Subcutaneous adipose tissue (tissue), 4 donors: ENCODE measurements around the gene MUC4. TPM values are rescaled to one million over a fixed set of nuclear protein-coding genes. Genes with fewer than 3 reads are reported as not detected.

Experiments used
- total RNA-seq, 4 donors: library from RNA; depleted of rRNA; stranded (reverse); fragments of >200 nt; gene quantifications; one replicate each; pipeline ENCODE4 v1.1.0, GENCODE V29; 2016
- TF ChIP-seq, protein P1 (sequence below): fragments of 450-650 bp; IDR thresholded peaks from one replicate; pipeline ENCODE4 v1.5.1; 2016; ENCODE audit warnings: low read depth, mild to moderate bottlenecking, control low read depth, antibody characterized with exemption, moderate library complexity

The MUC4 gene
- total RNA-seq, 4 donors from 2014 or later = not detected

GRCh38 chr3:195855471-195856409 lies 44.0 kb upstream of the MUC4 start:
- TF ChIP-seq, protein P1, sequence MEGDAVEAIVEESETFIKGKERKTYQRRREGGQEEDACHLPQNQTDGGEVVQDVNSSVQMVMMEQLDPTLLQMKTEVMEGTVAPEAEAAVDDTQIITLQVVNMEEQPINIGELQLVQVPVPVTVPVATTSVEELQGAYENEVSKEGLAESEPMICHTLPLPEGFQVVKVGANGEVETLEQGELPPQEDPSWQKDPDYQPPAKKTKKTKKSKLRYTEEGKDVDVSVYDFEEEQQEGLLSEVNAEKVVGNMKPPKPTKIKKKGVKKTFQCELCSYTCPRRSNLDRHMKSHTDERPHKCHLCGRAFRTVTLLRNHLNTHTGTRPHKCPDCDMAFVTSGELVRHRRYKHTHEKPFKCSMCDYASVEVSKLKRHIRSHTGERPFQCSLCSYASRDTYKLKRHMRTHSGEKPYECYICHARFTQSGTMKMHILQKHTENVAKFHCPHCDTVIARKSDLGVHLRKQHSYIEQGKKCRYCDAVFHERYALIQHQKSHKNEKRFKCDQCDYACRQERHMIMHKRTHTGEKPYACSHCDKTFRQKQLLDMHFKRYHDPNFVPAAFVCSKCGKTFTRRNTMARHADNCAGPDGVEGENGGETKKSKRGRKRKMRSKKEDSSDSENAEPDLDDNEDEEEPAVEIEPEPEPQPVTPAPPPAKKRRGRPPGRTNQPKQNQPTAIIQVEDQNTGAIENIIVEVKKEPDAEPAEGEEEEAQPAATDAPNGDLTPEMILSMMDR = no peak

DNA sequence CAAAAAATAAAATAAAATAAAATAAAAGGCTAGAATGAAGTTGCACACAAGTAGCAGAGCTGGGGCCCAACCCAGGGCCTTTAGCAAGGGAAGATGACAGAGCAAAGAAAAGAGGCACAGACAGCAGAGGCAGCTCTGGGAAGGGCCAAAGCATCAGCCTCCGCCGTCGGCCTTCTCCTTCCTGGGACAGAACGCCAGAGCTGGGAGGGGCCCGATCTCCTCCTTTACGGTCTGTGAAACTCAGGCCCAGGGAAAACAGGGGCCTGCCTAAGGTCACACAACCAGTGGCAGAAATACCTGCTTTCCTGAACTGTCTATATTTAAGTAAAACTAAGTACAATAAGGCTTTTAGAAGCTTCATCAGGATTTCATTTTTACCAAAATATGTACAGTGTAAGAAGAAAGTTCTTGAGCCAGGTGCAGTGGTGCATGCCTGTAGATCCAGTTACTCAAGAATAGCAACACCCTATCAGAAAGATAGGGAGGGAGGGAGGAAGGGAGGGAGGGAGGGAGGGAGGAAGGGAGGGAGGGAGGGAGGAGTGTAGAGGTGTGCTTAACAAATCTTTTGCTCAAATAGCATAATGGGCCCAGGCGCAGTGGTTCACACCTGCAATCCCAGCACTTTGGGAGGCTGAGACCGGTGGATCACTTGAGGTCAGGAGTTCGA lies 43.0 kb upstream of the MUC4 start:
- TF ChIP-seq, protein P1 = no peak

- TF ChIP-seq, protein P1 = no peak
These were observed 42.3 kb upstream of the MUC4 start for GRCh38 chr3:195853996-195854395.

DNA sequence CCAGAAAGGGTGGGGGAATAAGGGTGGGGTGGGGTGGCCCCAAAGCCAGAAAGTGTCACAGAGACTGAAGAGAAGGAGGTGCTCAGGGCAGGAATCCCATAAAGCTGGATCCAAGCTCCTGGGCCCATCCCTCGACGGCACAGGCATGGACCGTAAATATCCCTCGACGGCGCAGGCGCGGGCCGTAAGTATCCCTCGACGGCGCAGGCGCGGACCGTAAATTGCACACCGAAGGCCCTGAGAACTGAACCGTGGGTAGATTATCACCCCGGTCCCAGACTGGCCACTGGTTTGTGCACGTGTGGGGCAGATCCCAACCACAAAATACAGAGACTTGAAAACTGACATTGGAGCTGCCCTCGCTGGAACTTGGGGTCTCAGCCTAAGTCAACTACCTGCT lies 41.3 kb upstream of the MUC4 start:
- TF ChIP-seq, protein P1 = no peak

- TF ChIP-seq, protein P1 = no peak
These were observed 39.3 kb upstream of the MUC4 start for GRCh38 chr3:195850857-195851543.

DNA sequence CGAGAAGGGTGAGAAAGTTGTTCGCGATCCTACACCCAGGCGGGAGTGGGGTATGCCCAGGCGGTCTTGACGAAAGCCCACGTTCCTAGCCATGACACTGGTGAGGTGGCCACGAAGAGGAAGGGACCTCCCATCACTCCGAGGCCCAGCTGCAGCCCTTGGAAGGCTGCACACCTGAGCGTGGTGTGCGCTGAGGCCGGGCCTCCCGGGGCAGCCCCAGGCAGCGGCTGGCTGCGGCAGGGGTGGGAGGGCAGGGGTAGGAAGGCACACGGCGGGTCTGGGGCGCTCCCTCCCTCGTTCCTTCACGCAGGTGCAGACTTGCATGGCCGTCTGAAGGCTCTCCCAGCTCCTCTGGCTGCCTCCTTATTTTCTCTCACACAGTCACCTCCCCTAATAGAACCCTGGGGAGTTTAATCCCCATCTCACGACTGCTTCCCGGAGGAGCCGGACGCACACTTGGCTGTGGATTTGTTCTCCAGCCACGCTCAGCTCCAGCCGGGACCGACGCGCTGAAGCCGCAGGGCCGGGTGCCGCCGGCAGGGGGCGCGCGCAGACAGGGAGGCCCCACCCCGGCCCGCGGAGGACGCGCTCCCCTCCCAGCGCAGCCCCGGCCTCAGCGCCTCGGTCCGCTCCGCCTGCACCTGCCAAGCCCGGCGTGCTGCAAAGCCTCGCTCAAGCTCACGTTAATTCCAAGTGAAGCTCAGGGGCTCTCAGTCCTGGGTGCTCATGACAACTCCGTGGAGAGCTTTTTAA lies 37.8 kb upstream of the MUC4 start:
- TF ChIP-seq, protein P1 = no peak
